Small intestine (tissue), 7 donors: ENCODE results near the gene PLEKHN1. TPM values are rescaled to one million over a fixed set of nuclear protein-coding genes. Genes with fewer than 3 reads are reported as not detected.

ENCODE experiments used
- DNase-seq, 2 donors: peaks; one replicate each; pipeline versions ENCODE4 v3.0.0 to v3.0.0-alpha.2; 2013
- FAIRE-seq: peaks from 2 replicates; lab custom pipeline; 2012; peaks lifted over from hg19 to GRCh38; lab: Jason Lieb, UNC
- H3K27ac ChIP-seq, 3 donors: one replicate each; pipeline ENCODE4 v1.5.1; 2013; ENCODE audit warnings: low read length in 2 of 3, mild to moderate bottlenecking in 2 of 3, control low read depth in 1 of 3, inconsistent platforms in 1 of 3, low read depth in 1 of 3, moderate library complexity in 1 of 3
- H3K27me3 ChIP-seq, 3 donors: one replicate each; pipeline ENCODE4 v1.6.1; 2013; ENCODE audit warnings: low read length in 3 of 3, inconsistent platforms in 1 of 3; ENCODE audit not compliant: control insufficient read depth in 3 of 3, insufficient read depth in 3 of 3
- H3K36me3 ChIP-seq, 3 donors: one replicate each; pipeline ENCODE4 v1.6.1; 2013; ENCODE audit warnings: low read length in 3 of 3, inconsistent platforms in 1 of 3, low read depth in 1 of 3, mild to moderate bottlenecking in 1 of 3, moderate library complexity in 1 of 3; ENCODE audit not compliant: control insufficient read depth in 3 of 3, insufficient read depth in 2 of 3
- H3K4me1 ChIP-seq, 3 donors: one replicate each; pipeline ENCODE4 v1.6.1; 2013; ENCODE audit warnings: low read length in 2 of 3, inconsistent platforms in 1 of 3, low read depth in 1 of 3, mild to moderate bottlenecking in 1 of 3, moderate library complexity in 1 of 3; ENCODE audit not compliant: control insufficient read depth in 3 of 3, insufficient read depth in 2 of 3
- H3K4me3 ChIP-seq, 3 donors: one replicate each; pipeline ENCODE4 v1.5.1; 2013; ENCODE audit warnings: low read length in 3 of 3, control low read depth in 1 of 3, inconsistent platforms in 1 of 3, low read depth in 1 of 3, mild to moderate bottlenecking in 1 of 3, moderate library complexity in 1 of 3
- H3K9me3 ChIP-seq, 2 donors: one replicate each; pipeline ENCODE4 v1.6.1; 2013; ENCODE audit warnings: low read depth in 1 of 2, low read length in 1 of 2; ENCODE audit not compliant: control insufficient read depth in 2 of 2, insufficient read depth in 1 of 2
- WGBS, 3 donors: extraction: QIAGEN DNeasy Blood & Tissue Kit; methylation state at CpG; one replicate each; pipeline ENCODE4 v1.1.7; 2013; 5-methylcytosine and 5-hydroxymethylcytosine counted together
- polyA plus RNA-seq, 4 donors: library from polyadenylated mRNA; stranded (reverse) in 3 of 4; unstranded in 1 of 4; fragments of 200-250 nt in 3 of 4; fragments of 120-200 nt in 1 of 4; gene quantifications; one replicate each; pipeline versions ENCODE4 v1.2.1 to v1.2.3, GENCODE V29; 2013
- donor health status: healthy with polysubstance abuse.
- donor health status: control.
- donor health status: control.
- donor health status: Bipolar disorder and iron deficiency.
- donor health status: healthy.

Gene PLEKHN1
- polyA plus RNA-seq, 4 donors, result 0.64 to 0.89 (median 0.76) TPM

DNA sequence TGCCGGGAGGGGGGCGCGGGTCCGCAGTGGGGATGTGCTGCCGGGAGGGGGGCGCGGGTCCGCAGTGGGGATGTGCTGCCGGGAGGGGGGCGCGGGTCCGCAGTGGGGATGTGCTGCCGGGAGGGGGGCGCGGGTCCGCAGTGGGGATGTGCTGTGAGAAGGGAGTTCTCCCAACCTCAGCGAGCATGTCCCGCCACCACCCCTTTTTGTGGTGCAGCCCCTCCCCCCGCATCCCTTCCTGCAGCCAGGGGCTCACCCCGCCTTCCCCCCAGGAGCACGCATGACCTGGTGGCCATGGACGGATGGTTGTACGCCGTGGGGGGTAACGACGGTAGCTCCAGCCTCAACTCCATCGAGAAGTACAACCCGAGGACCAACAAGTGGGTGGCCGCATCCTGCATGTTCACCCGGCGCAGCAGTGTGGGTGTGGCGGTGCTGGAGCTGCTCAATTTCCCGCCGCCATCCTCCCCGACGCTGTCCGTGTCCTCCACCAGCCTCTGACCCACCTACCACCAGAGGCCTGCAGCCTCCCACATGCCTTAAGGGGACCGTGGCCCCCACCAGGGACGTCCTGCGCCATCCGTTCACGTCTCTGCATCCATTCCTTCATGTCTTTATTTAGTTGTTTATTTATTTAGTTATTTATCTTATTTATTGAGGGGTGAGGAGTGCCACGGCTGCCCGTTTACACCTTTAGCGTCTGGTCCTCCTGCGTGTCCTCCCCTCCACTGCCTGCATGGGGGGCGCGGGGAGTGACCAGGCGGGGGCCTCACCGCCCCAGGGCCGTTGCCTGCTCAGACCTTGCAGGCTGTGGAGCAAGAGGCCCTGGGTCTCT lies 1.4 kb upstream of the PLEKHN1 start:
- H3K27me3 ChIP-seq, result peaks cover 0 to 47% (median 0%) of the 10 kb centered on the region in 3 donors
- peaks cover 0 to 4% of the 10 kb centered on the region in 2 donors for H3K9me3 ChIP-seq
- WGBS, 3 donors, result 92 to 93% (median 93%) methylated on average over 34 to 40 of the region's 51 CpGs
- FAIRE-seq (no peak), DNase-seq (no peak)
- H3K4me1 ChIP-seq, result peaks cover 2 to 18% (median 2%) of the 10 kb centered on the region in 3 donors
- H3K27ac ChIP-seq, result no peak overlapping the region
- peaks cover 0 to 21% (median 0%) of the 10 kb centered on the region in 3 donors for H3K36me3 ChIP-seq
- H3K4me3 ChIP-seq, result no peak overlapping the region

GRCh38 chr1:965526-966134 lies 652 bp upstream of the PLEKHN1 start:
- Histone ChIP-seq H3K9me3 (peaks cover 0 to 4% of the 10 kb centered on the region in 2 donors), H3K27me3 (peaks cover 0 to 51% (median 3%) of the 10 kb centered on the region in 3 donors), H3K36me3 (peaks cover 0 to 21% (median 0%) of the 10 kb centered on the region in 3 donors), H3K4me1 (peaks cover 0 to 14% (median 2%) of the 10 kb centered on the region in 3 donors), H3K4me3 (no peak overlapping the region), H3K27ac (peak overlapping the region in 1 of 3 donors; percentile 84)
- WGBS, 3 donors, result 75 to 82% (median 77%) methylated on average over 24 to 26 of the region's 26 CpGs
- no peak for FAIRE-seq
- no peak for DNase-seq

- peaks cover 0 to 4% of the 10 kb centered on the region in 2 donors for H3K9me3 ChIP-seq
- H3K4me1 ChIP-seq, result peaks cover 0 to 14% (median 2%) of the 10 kb centered on the region in 3 donors
- H3K27me3 ChIP-seq, result peaks cover 0 to 56% (median 6%) of the 10 kb centered on the region in 3 donors
- 0 to 1% (median 1%) methylated on average over 36 to 60 of the region's 60 CpGs for WGBS, 3 donors
- peak overlapping the region in 2 of 3 donors; percentile 17 to 84 for H3K27ac ChIP-seq
- peak; percentile 75 to 88 for DNase-seq
- no peak for FAIRE-seq
- peak overlapping the region; percentile 43 to 55 (median 52) for H3K4me3 ChIP-seq
- peaks cover 0 to 21% (median 0%) of the 10 kb centered on the region in 3 donors for H3K36me3 ChIP-seq
These were observed 520 bp downstream of the PLEKHN1 start for GRCh38 chr1:966704-967300.

GRCh38 chr1:967466-968343 lies 1.4 kb downstream of the PLEKHN1 start:
- Histone ChIP-seq H3K9me3 (peaks cover 0 to 4% of the 10 kb centered on the region in 2 donors), H3K4me3 (no peak overlapping the region), H3K27ac (no peak overlapping the region), H3K4me1 (peaks cover 0 to 14% (median 2%) of the 10 kb centered on the region in 3 donors), H3K36me3 (peaks cover 0 to 14% (median 0%) of the 10 kb centered on the region in 3 donors), H3K27me3 (peaks cover 0 to 62% (median 10%) of the 10 kb centered on the region in 3 donors)
- no peak for DNase-seq
- no peak for FAIRE-seq
- 53 to 69% (median 59%) methylated on average over 20 to 23 of the region's 23 CpGs for WGBS, 3 donors

DNA sequence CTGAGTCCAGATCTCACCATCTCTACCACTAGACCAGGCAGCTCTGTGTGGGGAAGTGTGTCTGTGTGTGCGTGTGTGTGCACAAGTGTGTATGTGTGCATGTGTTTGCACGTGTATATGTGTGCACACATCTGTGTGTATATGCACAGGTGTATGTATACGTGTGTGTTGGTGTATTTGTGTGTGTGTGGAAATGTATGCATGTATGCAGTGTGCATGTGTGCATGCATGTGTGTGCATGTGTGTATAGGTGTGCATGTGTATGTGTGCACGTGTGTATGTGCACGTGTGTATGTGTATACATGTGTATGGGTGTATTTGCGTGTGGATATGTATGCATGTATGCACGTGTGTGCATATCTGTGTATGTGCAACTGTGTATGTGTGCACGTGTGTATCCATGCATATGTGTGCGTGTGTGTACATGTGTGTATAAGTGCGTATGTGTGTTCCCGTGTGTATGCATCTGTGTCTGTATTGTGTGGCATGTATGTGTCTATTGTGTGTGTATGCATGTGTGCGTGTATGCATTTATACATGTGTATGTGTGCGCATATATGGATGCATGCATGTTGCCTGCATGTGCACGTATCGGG lies 3.1 kb downstream of the PLEKHN1 start:
- peaks cover 0 to 72% (median 10%) of the 10 kb centered on the region in 3 donors for H3K27me3 ChIP-seq
- 78 to 86% (median 84%) methylated on average over 15 of the region's 15 CpGs for WGBS, 3 donors
- H3K9me3 ChIP-seq, result no peaks in the 10 kb centered on the region
- peaks cover 0 to 11% (median 2%) of the 10 kb centered on the region in 3 donors for H3K4me1 ChIP-seq
- no peak for DNase-seq
- H3K27ac ChIP-seq, result no peak overlapping the region
- H3K4me3 ChIP-seq, result no peak overlapping the region
- peaks cover 0 to 4% (median 0%) of the 10 kb centered on the region in 3 donors for H3K36me3 ChIP-seq
- FAIRE-seq, result no peak

DNA sequence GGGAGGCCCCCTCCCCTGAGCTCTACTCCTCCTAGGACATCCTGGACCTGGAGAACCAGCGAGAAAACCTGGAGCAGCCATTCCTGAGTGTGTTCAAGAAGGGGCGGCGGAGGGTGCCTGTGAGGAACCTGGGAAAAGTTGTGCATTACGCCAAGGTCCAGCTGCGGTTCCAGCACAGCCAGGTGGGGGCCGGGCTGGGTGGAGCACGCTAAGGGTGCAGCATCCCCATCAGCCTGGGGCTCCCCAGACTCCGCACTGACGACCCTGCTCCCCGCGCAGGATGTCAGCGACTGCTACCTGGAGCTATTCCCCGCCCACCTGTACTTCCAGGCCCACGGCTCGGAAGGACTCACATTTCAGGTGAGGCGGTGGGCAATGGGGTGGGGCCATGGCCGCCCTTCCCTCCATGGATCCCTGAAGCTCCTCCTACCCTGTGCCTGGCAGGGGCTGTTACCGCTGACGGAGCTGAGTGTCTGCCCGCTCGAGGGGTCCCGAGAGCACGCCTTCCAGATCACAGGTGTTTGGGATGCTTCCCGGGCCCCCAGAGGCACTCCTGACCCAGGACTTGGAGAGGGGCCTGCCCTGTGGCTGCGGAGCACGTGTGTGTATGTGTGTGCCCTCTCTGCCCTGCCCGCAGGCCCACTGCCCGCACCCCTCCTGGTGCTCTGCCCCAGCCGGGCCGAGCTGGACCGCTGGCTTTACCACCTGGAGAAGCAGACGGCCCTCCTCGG lies 4.1 kb downstream of the PLEKHN1 start:
- no peak overlapping the region for H3K4me3 ChIP-seq
- peaks cover 0 to 11% (median 2%) of the 10 kb centered on the region in 3 donors for H3K4me1 ChIP-seq
- no peaks in the 10 kb centered on the region for H3K9me3 ChIP-seq
- no peaks in the 10 kb centered on the region for H3K36me3 ChIP-seq
- peaks cover 0 to 81% (median 10%) of the 10 kb centered on the region in 3 donors for H3K27me3 ChIP-seq
- FAIRE-seq (no peak), DNase-seq (no peak)
- 18 to 21% (median 19%) methylated on average over 32 to 33 of the region's 33 CpGs for WGBS, 3 donors
- no peak overlapping the region for H3K27ac ChIP-seq
